GM18868 (cell line): ENCODE data around the gene PAQR6.

Experiments used
- ATAC-seq: cut with Tn5 transposase; IDR thresholded peaks from one replicate; pipeline ENCODE4 v1.9.1; 2021; ENCODE audit warnings: mild to moderate bottlenecking, moderate library complexity; ENCODE audit not compliant: unreplicated experiment

Gene PAQR6

GRCh38 chr1:156198831-156199349, 49.0 kb downstream of the PAQR6 start:
- ATAC-seq: peak; percentile 53

DNA sequence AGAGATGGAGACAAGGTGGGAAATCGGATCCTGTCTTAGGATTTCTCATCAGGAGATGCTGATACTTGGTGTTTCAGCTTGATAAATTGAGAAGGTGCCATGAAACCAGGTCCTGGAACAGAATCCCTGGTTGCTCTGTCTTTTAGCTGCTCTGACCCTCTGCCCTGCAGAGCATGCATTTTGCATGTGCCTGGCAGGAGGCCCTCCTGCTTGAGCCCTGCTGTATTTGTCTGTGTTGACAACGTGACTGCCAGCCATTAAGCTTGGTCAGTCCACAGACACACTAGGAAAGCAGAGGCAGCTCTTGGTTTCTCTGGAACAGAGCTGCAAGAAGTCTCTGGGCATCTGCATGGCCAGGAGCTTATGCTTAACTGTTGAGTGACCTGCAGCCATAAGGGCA, 51.4 kb downstream of the PAQR6 start:
- no peak for ATAC-seq

GRCh38 chr1:156195853-156196252, 52.0 kb downstream of the PAQR6 start:
- ATAC-seq: no peak

DNA sequence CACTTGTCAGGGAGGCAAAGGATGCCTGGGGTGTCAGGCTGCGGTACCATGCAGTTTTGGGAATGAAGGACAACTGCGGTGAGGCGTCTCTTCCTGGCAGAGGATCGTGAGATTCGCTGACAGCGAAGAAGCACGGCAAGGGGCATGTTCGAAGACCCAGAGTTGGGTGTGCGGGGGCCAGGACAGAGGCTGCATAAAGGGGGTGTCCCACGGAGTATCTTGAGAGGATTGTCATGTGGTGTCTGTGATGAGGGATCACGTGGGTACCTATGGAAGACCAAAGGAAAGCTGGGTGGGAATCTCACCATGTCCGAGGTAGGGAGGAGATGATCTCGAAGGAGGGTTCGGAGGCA, 53.6 kb downstream of the PAQR6 start:
- no peak for ATAC-seq

DNA sequence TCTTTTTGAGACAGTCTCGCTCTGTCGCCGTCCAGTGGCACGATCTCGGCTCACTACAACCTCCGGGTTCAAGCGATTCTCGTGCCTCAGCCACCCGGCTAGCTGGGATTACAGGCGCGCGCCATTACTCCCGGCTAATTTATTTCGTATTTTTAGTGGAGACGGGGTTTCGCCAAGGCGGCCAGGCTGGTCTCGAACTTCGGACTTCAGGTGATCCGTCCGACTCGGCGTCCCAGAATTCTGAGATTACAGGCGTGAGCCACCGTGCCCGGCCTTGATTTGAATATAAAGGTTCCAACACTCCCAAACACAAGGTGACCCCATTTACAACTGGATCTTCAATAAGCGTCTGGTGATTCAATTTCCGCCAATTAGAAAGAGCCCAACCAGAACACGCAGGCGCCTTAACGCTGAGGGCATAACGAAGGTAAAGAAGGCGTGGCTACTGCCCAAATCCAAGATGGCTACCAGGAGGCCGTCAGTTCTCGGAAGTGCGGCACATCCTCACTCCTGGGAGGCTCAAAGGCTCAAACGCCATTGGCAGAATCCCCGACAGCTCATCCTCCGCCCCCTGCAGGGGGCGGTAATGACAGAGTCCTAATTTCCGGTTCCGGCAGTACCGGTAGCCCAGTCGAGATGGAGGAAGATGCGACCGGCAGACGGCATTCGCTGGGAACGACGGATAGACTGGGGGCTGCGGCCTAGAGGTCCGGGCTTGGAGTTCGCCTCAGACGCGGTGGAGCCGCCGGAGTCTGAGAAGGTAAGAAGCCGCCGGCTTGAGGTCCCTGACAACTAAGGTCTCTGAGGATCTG, 54.2 kb downstream of the PAQR6 start, which contains the start of gene SLC25A44:
Gene SLC25A44, plus strand, starts transcription at position 617 of the 812 bp plus-strand sequence. CDS start 5,744 bp downstream, outside the sequence.
- ATAC-seq: peak; percentile 96
